T follicular helper cell (primary cell): ENCODE data around the gene SMC1B.
"Not testable (repeated sequence)": the region's sequence is repeated elsewhere in the genome, so short reads cannot be mapped to it uniquely, and the experiment has no call there.

Experiments used
- DNase-seq: peaks from one replicate; pipeline ENCODE4 v3.0.0-alpha.2; 2020; ENCODE audit warnings: low read depth

The SMC1B gene

DNA sequence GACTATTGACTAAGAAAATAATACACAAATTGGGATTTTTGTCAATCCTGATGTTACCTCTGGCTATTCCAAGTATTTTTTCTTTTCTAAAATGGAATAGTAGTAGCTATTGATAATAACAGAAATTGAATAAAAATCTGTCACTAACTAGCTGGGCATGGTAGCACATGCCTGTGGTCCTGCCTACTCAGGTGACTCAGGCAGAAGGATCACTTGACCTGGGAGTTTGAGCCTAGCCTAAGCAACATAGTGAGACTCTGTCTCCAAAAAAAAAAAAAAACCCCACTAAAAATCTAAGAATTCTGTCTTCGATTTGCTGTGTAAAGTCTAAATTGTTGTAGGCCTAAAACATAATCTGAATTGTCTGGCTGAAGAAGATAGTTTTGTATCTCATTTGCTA lies 61.4 kb downstream of the SMC1B start:
- DNase-seq, result no peak

DNA sequence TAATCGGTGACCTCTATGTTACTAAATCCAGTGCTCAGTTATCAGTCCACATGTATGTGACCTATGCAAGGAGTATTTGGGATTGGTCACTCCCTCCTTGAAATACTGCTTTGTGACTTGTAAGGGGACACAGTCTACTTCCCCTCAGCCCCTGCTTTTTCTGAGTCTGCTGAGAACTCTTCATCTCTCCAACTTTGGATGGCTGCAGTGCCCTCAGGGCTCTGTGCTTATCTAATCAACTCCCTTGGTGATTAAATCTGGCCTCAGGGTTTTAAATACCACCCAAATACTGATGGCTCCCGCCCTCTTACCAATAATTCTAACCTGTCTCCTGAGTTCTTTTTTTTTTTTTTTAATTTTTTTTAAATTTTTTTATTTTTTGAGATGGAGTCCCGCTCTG lies 63.5 kb downstream of the SMC1B start:
- DNase-seq, result no peak

DNA sequence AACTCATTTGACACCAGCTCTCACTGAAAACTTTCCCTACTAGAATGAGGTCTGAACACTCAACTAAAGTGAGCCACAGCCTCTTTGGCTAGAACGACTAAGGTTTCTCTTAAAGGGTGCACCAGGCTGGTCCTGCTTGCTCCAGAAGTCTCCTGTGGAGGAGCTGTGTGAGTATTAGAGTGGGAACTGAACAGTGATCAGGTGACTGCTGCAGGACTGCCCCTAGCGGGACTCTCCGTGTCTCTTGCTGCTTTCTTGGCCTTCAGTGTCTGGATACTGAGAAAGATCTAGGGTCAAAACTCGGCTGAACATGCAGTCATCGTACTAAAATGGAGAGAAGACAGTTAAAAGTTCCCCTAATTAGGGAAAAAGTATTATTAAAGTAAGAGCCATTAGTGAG lies 69.1 kb downstream of the SMC1B start:
- DNase-seq, result no peak

DNA sequence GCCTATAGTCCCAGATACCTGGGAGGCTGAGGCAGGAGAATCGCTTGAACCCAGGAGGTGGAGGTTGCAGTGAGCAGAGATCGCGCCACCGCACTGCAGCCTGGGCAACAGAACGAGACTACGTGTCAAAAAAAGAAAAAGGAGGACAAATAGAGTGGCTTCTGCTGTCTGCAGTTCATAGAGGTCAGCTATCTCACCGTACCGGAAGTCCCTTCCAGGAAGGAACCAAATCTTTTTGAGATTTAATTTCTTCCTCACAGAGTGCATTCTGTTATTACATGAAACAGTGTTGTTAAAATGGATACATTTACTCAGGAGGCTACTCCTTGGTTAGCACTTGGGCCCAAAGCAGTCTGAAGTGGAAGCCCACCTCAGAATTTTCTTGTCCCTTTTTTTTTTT lies 70.3 kb downstream of the SMC1B start:
- no peak for DNase-seq

DNA sequence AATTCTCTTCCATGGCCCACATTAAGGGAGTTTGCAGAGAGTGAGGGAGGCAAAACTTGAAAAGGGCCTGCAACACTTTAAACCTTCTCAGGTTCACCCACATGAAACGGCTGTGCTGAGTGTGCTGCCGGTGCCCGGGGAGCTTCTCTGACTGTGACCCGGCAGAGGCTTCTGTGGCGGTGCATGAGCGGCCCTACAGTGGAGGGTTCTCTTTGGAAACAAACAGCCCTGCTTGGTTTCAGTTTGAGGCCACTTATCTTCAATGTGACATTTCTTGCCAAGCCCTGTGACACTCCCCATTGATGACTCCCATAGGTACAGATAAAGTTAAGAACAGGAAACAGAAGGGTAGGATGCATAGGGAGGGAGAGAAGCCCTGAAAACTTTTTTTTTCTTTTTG lies 71.9 kb downstream of the SMC1B start:
- peak; percentile 25 for DNase-seq

DNA sequence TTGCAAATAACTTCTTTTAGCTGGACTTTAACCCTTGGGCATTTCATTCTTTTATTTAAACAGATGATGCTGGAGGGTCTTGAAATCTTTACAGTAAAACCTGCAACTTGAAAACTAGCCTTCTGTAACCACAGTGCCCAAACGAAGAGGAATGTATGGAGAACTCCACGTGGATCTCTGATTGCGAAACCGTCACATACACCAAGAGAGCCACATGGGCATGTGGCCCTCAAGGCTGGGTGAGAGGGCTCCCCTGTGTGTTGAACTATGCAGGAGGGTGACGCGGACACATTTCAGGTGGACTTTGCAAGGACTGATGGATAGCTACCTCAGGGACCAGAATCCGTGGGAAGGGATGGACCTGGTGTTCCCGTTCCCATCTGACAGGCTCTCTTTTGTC lies 73.1 kb downstream of the SMC1B start:
- no peak for DNase-seq

DNA sequence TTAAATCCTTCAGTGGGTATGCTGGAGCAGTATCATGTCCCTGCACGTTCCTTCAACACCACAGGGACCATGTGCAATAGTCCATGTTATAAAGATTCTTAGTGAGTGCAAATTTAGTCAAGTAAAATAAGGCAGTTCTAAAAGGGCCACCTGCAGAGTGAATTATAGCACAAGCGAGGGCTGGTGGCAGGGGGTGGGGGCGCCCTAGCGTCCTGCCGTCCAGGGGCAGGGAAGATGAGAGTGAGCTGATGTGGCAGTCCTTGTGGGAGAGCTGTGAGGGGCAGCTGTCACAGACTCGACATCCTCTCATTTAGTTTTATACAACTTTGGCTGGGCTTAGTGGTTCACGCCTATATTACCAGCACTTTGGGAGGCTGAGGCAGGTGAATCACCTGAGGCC lies 74.6 kb downstream of the SMC1B start:
- DNase-seq, result no peak

DNA sequence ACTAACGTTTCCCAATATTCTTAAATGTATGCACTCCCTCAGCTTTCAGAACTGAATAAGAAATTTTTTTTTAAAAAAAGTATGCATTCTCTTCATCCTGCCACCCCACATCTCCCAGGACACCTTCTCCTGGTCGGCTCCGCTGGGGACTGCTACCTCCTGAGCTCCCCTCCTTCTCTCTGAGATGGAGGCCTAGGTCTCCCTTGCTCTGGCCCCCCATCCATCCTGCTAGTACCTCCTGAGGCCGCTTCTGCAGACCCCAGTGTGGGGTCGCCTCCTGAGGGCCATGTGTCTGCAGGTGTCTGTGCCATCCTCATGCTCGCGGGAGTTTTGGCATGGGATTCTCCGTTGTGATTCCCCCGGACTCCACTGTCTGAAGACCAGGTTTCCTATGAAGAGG lies 75.9 kb downstream of the SMC1B start:
- DNase-seq, result no peak

DNA sequence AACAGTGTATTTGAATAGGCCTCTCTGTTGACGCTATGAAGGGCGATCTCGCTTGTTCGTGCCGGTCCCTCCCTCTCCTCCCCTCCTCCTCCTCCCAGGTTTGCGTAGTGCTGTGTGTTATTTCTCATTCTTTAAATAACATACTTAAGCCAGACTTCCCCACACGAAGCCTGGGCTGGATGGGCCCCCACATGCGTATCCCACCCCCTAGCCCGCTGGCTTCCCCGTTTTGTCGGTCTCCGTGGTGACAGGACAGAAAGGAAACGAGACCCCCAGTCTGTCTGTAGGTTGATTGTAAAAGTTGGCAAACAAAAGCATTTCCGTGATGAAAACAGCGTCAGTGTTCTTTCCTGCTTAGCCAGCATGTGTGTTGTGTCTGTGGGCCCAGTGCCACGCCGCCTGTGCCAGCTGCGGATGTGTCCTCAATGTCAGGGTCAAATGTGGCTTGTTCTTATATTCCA lies 76.4 kb downstream of the SMC1B start:
- no peak for DNase-seq

DNA sequence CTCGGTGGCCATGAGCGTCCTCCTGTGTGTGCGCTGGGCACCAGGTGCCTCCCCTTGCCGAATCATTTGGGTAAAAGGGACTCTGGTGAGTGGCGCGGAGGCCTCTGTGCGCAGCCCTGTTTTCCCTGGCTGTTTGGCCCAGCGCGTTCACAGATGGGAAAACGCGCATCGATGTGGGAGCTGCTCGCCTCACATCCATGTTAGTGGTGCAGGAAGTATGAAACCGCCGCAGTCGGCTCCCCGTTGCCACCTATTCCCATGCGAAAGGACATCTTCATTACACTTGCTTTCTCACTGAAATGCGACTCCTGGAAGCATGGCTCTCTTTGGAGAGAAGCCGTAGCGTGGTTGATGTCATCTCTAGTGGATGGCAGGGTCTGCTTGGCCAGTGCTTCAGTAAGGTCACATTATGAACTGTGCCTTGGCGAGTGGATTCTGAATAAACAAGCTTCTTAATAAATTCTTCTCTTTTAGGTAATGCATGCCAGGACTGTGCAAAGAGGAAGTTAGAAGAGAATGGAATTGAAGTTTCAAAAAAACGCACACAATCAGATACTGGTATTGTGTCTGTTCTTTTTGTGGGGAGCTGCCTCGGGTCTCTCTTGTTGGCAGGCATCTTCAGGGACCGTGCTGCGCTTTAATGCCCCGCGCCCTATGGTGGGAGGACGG lies 77.4 kb downstream of the SMC1B start:
- no peak for DNase-seq

DNA sequence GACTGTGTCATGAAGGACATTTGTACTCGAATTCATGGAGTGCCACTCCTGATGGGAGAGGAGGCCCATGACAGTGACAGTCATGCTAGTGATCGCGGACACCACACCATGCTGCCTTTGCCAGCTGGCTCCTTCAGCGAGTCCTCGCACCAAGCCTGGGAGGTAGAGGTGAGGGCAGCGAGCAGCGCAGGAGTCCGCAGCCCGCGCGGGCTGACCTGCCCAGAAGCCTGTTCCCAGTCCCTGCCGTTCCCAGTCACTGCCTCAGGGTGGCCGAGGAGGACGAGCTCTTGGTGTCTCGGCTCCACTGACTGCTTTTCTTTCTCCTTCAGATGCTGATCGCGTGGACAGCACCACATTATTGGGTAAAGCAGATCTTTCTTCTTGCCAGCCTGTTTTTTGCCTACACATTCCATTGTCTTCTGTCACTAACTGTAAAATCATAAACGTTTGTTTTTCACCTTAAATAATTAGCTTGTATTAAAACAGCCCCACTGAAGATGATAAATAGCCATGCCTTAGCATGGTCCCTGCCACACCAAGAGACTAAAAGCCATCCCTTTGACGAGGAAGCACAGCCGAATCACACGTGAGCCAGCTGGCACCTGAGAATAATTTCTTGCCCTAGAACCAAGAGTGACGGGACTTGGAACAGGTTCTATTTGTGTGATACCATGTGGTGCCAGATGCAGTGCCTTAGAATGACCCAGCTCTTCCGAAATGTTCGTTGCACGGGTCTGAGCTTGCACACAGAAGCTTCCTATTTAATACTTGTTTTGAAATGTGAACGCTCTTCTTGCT lies 78.2 kb downstream of the SMC1B start:
- DNase-seq, result no peak

DNA sequence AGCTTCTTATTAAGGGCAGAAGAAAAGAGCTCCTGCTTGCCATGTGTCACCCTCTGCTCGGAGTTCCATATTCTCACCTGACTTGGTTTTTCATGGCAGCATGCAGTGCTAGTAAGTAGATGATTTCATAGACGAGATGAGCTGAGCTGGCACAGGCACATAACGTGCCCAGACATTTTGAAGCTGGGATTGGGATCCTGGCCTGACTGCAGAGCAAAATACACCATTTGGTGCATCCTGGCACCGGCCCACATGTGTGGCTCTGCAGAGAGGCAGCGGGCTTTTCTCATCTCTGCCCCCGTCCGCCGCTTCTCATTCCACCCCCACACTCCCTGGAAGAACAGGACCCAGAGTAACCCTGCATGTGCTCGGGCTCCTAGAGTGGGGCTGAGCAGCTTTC lies 78.9 kb downstream of the SMC1B start:
- no peak for DNase-seq

DNA sequence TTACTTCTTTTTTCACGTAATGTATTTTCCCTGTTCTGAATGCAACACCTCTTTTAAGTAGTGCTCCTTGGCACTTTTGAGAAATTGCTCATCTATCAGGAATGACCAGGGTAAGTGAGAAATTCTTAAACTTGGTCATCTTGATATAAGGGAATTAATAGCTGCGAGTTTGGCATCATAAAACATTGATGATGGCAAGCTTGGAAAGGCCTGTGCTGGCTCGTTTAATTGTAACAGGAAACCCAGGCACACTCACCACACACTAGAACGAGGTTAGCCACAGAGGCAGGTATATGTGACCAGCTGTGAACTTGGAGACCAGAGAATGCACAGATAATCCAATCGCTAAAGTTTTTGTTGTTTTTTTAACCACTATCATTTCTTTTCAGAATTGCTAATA lies 79.3 kb downstream of the SMC1B start:
- no peak for DNase-seq

DNA sequence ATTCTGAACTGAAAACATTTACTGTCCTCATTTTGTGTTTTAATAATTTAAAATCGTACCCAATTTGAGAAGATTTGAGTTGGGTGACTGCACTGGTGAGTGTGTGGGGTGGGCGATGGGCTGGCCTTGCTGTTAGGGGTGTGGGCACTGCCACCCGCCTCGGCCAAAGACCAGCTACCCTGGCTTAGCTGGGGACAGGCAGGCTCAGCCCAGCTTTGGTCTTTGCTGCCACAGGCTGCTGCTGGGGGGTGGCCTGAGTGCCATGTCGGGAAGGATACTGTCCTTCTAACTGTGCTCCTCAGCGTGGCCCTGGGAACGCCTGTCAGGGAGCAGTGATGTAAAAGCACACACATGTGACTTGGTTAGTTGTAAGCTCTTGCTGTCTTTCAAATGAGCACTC lies 81.4 kb downstream of the SMC1B start:
- DNase-seq, result no peak

DNA sequence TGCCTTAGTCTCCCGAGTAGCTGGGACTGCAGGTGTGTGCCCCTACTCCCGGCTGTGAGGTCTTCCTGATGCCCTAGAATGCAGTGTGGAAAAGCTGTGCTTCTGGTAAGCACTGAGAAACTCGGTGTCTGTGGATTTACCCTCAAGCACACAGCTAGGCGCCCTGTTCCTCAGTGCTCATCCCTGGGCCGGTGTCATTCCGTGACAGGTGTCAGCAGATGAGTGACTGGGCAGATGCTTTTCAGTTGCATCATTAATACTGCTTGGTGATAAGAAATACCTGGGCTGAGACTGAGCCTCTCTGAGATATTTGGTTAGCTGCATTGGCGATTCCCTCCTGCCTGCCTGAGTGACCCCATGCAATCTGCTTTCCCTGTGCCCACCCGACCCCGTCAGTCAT lies 81.9 kb downstream of the SMC1B start:
- DNase-seq, result no peak

DNA sequence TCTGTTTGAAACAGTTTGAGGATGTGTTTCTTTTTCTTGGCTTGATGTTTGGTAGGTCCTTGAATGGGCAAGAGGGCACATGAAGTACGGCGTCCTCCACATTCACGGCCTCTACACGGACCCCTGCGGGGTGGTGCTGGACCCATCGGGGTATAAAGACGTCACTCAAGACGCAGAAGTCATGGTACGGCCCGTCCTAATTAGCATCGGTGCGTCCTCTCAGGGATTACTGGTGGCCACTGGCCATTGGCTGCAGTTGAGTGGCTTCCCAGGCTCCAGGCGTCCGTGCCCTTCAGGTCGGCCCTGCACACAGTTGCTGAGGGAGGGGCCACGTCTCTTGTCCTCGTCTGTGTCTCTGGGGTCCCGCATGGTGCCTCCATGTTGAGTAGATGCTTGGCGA lies 82.9 kb downstream of the SMC1B start:
- no peak for DNase-seq

DNA sequence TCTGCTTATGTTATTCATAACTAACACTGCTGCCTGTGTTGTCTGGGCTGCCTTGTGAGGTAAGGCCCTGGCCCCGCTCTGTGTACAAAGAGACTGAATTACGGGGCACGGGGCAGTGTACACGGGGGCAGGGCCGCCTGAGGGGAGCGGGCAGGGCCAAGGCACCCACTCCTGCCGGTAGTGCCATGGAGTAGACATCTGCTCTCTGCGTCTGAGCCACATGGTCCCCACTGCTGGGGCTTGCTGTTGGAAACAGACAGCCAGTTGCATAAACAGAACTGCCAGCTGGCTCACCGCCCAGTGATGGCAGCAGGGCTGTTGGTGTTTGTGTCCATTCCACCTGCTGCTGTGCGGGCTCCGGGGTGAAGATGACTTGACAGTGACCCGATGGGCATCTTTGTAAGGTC lies 83.9 kb downstream of the SMC1B start:
- no peak for DNase-seq

DNA sequence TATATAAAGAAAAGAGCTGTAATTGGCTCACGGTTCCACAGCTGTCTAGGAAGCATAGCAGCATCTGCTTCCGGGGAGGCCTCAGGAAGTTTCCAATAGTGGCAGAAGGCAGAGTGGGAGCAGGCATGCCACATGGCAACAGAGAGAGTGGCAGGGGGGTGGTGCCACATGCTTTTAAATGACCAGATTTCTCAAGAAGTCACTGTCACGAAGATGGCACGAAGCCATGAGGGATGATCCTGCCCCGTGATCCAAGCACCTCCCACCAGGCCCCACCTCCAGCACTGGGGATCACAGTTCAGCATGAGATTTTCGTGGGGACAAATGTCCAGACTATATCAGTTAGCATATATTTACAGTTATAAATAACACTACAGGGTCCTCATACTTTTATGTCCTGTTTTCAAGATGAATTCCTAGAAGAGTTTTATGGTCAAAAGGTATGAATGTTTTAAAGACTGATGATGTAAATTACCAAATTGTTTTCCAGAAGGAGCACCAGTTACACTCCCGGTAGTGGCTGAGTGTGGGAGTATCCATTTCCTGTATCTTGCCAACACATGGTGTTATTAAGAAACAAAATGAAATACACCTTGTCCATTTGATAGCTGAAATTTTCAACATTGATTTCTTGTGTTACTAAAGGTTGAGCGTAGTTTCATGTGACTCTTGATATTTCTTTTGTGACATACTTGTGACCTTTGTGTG lies 84.4 kb downstream of the SMC1B start:
- no peak for DNase-seq

DNA sequence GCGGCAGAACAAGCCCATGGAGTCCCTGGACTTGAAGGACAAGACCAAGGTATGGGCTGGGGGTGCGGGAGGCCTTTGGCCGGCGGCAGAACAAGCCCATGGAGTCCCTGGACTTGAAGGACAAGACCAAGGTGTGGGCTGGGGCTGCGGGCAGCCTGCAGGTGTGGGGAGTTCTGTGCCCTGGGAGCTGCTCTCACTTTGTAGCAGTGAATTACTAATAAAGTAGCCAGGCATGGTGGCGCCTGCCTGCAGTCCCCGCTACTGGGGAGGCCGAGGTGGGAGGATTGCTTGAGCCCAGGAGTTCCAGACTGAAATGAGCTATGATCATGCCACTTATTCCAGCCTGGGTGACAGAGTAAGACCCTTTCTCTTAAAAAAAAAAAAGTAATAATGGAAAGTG lies 85.1 kb downstream of the SMC1B start:
- DNase-seq, result not testable (repeated sequence)

DNA sequence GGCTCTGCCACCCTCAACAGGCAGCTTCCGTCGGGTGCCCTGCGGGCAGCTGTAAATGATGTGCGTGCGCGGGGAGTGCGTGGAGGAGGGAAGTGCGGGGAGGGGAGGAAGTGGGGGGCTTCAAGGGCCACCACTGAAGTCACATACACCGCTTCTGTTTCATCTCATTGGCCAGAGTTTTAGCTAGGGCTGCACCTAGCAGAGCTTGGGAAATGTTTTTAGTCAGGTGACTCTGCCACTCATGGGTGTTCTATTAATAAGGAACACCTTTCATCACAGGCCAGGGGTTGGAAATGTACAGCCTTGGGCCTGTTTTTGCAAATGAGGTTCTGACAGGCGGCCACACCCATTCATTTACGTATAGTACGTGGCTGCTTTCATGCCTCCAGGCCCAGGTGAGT lies 89.1 kb downstream of the SMC1B start:
- DNase-seq, result no peak

DNA sequence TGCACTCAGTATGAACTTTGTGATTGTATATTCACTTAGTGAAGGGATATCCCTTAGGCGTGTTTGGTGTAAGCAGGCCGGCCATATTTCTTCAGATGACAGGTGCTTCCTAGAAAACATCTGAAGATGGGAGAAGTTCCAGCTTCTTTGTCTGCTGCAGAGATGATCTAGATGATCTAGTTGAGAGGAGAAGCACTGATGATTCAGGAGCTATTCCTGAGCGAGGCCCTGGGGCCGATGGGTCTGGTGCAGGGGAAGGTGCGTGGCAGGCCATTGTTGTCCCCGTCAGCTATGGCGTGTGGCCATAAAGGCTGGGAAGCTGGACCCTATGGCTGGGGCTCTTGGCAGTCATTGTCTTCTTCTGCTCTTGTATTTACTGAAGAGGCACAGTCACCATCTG lies 89.7 kb downstream of the SMC1B start:
- DNase-seq, result no peak

DNA sequence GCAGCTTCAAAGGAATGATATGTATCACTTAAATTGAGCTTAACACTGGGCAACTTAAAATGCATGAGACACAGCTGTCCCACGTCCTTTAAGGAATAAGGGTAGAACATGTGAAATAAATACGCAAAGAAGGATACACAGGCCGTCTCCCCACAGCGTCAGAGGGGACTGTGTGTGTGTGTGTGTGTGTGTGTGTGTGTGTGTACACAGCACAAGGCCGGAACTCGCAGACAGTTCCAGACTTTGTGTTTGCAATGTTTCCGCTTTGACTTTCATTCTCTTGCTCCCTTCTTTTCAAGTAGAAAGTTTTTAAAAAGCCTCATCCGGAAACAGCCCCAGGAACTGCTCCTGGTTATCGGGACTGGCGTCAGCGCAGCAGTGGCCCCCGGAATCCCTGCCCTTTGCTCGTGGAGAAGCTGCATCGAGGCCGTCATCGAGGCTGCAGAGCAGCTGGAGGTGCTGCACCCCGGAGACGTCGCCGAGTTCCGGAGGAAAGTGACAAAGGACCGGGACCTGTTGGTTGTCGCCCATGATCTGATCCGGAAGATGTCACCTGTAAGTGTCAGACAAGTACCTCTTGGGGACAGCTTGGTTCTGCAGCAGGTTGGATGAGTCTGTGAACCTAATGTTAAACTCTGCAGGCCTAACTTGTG lies 90.4 kb downstream of the SMC1B start:
- no peak for DNase-seq

DNA sequence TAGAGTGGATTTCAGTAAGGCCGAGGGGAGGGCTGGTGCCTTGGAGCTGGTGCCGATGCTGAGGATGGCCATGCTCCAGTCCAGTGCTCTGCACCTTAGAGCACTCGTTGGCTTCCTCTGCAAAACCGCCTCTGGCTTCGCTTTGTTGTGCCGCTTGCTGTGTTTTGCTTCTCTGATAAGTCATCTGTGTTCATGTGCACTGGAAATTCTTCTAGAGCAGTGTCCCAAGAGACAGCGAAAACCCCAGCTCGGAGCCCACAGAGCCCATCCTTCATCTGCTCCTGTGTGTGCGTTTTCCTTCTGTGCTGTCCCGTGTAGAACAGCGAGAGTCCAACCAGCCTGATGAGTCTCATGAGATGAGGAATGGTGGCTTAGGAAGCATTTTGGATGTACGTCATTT lies 91.6 kb downstream of the SMC1B start:
- DNase-seq, result no peak
